ENCODE results near the gene CD81.

GRCh38 chr11:2355000-2355644 is 22.0 kb upstream of the CD81 start:
- TF ChIP-seq CTCF (IDR thresholded peaks at IDR 0.05), result no peak
- no peak for TF ChIP-seq SIN3A (IDR thresholded peaks at IDR 0.05; ENCODE audit: borderline replicate concordance, insufficient read depth, low read depth, low read length)
